Measurements from ENCODE around the gene FBN1.

Gene FBN1

GRCh38 chr15:48442011-48442410 lies 203.5 kb downstream of the FBN1 start:
- Histone ChIP-seq H3K4me1 (ENCODE audit: insufficient read depth, low read length) (no peaks in the 10 kb centered on the region), H2AFZ (ENCODE audit: low read depth, low read length) (no peak overlapping the region), H3K4me3 (ENCODE audit: low read length) (no peak overlapping the region), H3K9me3 (ENCODE audit: low read length) (no peaks in the 10 kb centered on the region), H3K36me3 (ENCODE audit: insufficient read depth, low read length) (peaks cover 12% of the 10 kb centered on the region), H3K27me3 (ENCODE audit: insufficient read depth, low read length) (no peaks in the 10 kb centered on the region)

- Histone ChIP-seq H3K4me3 (ENCODE audit: low read length) (no peak overlapping the region), H3K9me3 (ENCODE audit: low read length) (no peaks in the 10 kb centered on the region), H3K27me3 (ENCODE audit: insufficient read depth, low read length) (no peaks in the 10 kb centered on the region), H3K36me3 (ENCODE audit: insufficient read depth, low read length) (peaks cover 16% of the 10 kb centered on the region), H2AFZ (ENCODE audit: low read depth, low read length) (no peak overlapping the region), H3K4me1 (ENCODE audit: insufficient read depth, low read length) (no peaks in the 10 kb centered on the region)
Measured at GRCh38 chr15:48440084-48440483, 205.4 kb downstream of the FBN1 start.

GRCh38 chr15:48437178-48437577 lies 208.3 kb downstream of the FBN1 start:
- H3K4me1 ChIP-seq (ENCODE audit: insufficient read depth, low read length) = no peaks in the 10 kb centered on the region
- no peak overlapping the region for H2AFZ ChIP-seq (ENCODE audit: low read depth, low read length)
- H3K9me3 ChIP-seq (ENCODE audit: low read length) = no peaks in the 10 kb centered on the region
- H3K27me3 ChIP-seq (ENCODE audit: insufficient read depth, low read length) = no peaks in the 10 kb centered on the region
- H3K4me3 ChIP-seq (ENCODE audit: low read length) = no peak overlapping the region
- peaks cover 9% of the 10 kb centered on the region for H3K36me3 ChIP-seq (ENCODE audit: insufficient read depth, low read length)

GRCh38 chr15:48435321-48435720 lies 210.2 kb downstream of the FBN1 start:
- H3K36me3 ChIP-seq (ENCODE audit: insufficient read depth, low read length) = peaks cover 7% of the 10 kb centered on the region
- no peak overlapping the region for H3K4me3 ChIP-seq (ENCODE audit: low read length)
- H3K9me3 ChIP-seq (ENCODE audit: low read length) = no peaks in the 10 kb centered on the region
- H3K4me1 ChIP-seq (ENCODE audit: insufficient read depth, low read length) = no peaks in the 10 kb centered on the region
- H3K27me3 ChIP-seq (ENCODE audit: insufficient read depth, low read length) = no peaks in the 10 kb centered on the region
- H2AFZ ChIP-seq (ENCODE audit: low read depth, low read length) = no peak overlapping the region

- Histone ChIP-seq H3K4me3 (ENCODE audit: low read length) (no peak overlapping the region), H3K9me3 (ENCODE audit: low read length) (no peaks in the 10 kb centered on the region), H3K27me3 (ENCODE audit: insufficient read depth, low read length) (no peaks in the 10 kb centered on the region), H2AFZ (ENCODE audit: low read depth, low read length) (no peak overlapping the region), H3K4me1 (ENCODE audit: insufficient read depth, low read length) (no peaks in the 10 kb centered on the region), H3K36me3 (ENCODE audit: insufficient read depth, low read length) (peaks cover 7% of the 10 kb centered on the region)
Measured at GRCh38 chr15:48433226-48433886, 212.2 kb downstream of the FBN1 start.

GRCh38 chr15:48432688-48433087 lies 212.8 kb downstream of the FBN1 start:
- H3K27me3 ChIP-seq (ENCODE audit: insufficient read depth, low read length) = no peaks in the 10 kb centered on the region
- no peaks in the 10 kb centered on the region for H3K4me1 ChIP-seq (ENCODE audit: insufficient read depth, low read length)
- peaks cover 9% of the 10 kb centered on the region for H3K36me3 ChIP-seq (ENCODE audit: insufficient read depth, low read length)
- H2AFZ ChIP-seq (ENCODE audit: low read depth, low read length) = no peak overlapping the region
- H3K9me3 ChIP-seq (ENCODE audit: low read length) = no peaks in the 10 kb centered on the region
- no peak overlapping the region for H3K4me3 ChIP-seq (ENCODE audit: low read length)

- Histone ChIP-seq H3K27me3 (ENCODE audit: insufficient read depth, low read length) (no peaks in the 10 kb centered on the region), H3K4me1 (ENCODE audit: insufficient read depth, low read length) (no peaks in the 10 kb centered on the region), H3K4me3 (ENCODE audit: low read length) (no peak overlapping the region), H2AFZ (ENCODE audit: low read depth, low read length) (no peak overlapping the region), H3K36me3 (ENCODE audit: insufficient read depth, low read length) (peaks cover 10% of the 10 kb centered on the region), H3K9me3 (ENCODE audit: low read length) (no peaks in the 10 kb centered on the region)
Measured at GRCh38 chr15:48427960-48428547, 217.5 kb downstream of the FBN1 start.

- Histone ChIP-seq H3K9me3 (ENCODE audit: low read length) (no peaks in the 10 kb centered on the region), H3K27me3 (ENCODE audit: insufficient read depth, low read length) (no peaks in the 10 kb centered on the region), H3K4me3 (ENCODE audit: low read length) (no peak overlapping the region), H3K4me1 (ENCODE audit: insufficient read depth, low read length) (no peaks in the 10 kb centered on the region), H2AFZ (ENCODE audit: low read depth, low read length) (no peak overlapping the region), H3K36me3 (ENCODE audit: insufficient read depth, low read length) (peaks cover 7% of the 10 kb centered on the region)
Measured at GRCh38 chr15:48427479-48427878, 218.0 kb downstream of the FBN1 start.

GRCh38 chr15:48426941-48427340 lies 218.6 kb downstream of the FBN1 start:
- Histone ChIP-seq H3K36me3 (ENCODE audit: insufficient read depth, low read length) (peaks cover 7% of the 10 kb centered on the region), H3K4me1 (ENCODE audit: insufficient read depth, low read length) (no peaks in the 10 kb centered on the region)

GRCh38 chr15:48426044-48426443 lies 219.5 kb downstream of the FBN1 start:
- no peaks in the 10 kb centered on the region for H3K27me3 ChIP-seq (ENCODE audit: insufficient read depth, low read length)
- peaks cover 13% of the 10 kb centered on the region for H3K36me3 ChIP-seq (ENCODE audit: insufficient read depth, low read length)

More at GRCh38 chr15:48426941-48427340, 218.6 kb downstream of the FBN1 start:
- Histone ChIP-seq H3K9me3 (ENCODE audit: low read length) (no peaks in the 10 kb centered on the region), H3K4me3 (ENCODE audit: low read length) (no peak overlapping the region), H3K27me3 (ENCODE audit: insufficient read depth, low read length) (no peaks in the 10 kb centered on the region), H2AFZ (ENCODE audit: low read depth, low read length) (no peak overlapping the region)

GRCh38 chr15:48425051-48425450 lies 220.5 kb downstream of the FBN1 start:
- Histone ChIP-seq H2AFZ (ENCODE audit: low read depth, low read length) (no peak overlapping the region), H3K27me3 (ENCODE audit: insufficient read depth, low read length) (no peaks in the 10 kb centered on the region), H3K4me3 (ENCODE audit: low read length) (no peak overlapping the region), H3K9me3 (ENCODE audit: low read length) (no peaks in the 10 kb centered on the region), H3K36me3 (ENCODE audit: insufficient read depth, low read length) (peaks cover 13% of the 10 kb centered on the region), H3K4me1 (ENCODE audit: insufficient read depth, low read length) (no peaks in the 10 kb centered on the region)

More at GRCh38 chr15:48426044-48426443, 219.5 kb downstream of the FBN1 start:
- Histone ChIP-seq H3K9me3 (ENCODE audit: low read length) (no peaks in the 10 kb centered on the region), H2AFZ (ENCODE audit: low read depth, low read length) (no peak overlapping the region), H3K4me3 (ENCODE audit: low read length) (no peak overlapping the region), H3K4me1 (ENCODE audit: insufficient read depth, low read length) (no peaks in the 10 kb centered on the region)

- peaks cover 15% of the 10 kb centered on the region for H3K36me3 ChIP-seq (ENCODE audit: insufficient read depth, low read length)
- no peak overlapping the region for H2AFZ ChIP-seq (ENCODE audit: low read depth, low read length)
- no peak overlapping the region for H3K4me3 ChIP-seq (ENCODE audit: low read length)
- no peaks in the 10 kb centered on the region for H3K9me3 ChIP-seq (ENCODE audit: low read length)
- no peaks in the 10 kb centered on the region for H3K4me1 ChIP-seq (ENCODE audit: insufficient read depth, low read length)
- H3K27me3 ChIP-seq (ENCODE audit: insufficient read depth, low read length) = no peaks in the 10 kb centered on the region
Measured at GRCh38 chr15:48423896-48424475, 221.5 kb downstream of the FBN1 start.

GRCh38 chr15:48423342-48423741 lies 222.2 kb downstream of the FBN1 start:
- no peaks in the 10 kb centered on the region for H3K4me1 ChIP-seq (ENCODE audit: insufficient read depth, low read length)
- no peaks in the 10 kb centered on the region for H3K9me3 ChIP-seq (ENCODE audit: low read length)
- peaks cover 16% of the 10 kb centered on the region for H3K36me3 ChIP-seq (ENCODE audit: insufficient read depth, low read length)
- no peaks in the 10 kb centered on the region for H3K27me3 ChIP-seq (ENCODE audit: insufficient read depth, low read length)
- no peak overlapping the region for H3K4me3 ChIP-seq (ENCODE audit: low read length)
- H2AFZ ChIP-seq (ENCODE audit: low read depth, low read length) = no peak overlapping the region

Measured in neuron (in vitro differentiated cells).